ENCODE measurements around the gene THRAP3. TPM values are rescaled to one million over a fixed set of nuclear protein-coding genes. Genes with fewer than 3 reads are reported as not detected.
A peak's percentile ranks its signal among the peaks of the same experiment; 100 is the strongest.

THRAP3 gene
- total RNA-seq, 1 experiment from 2014 or later: 86.8 TPM

- ChIA-PET CTCF (no interaction called here), POLR2A (interaction anchor here (1.4 kb wide), 1 partner anchor 18 kb away, joined by 9 read pairs; the partner anchor contains the start of gene SH3D21)
- Mint-ChIP-seq H3K36me3 (ENCODE audit: insufficient read depth, unreplicated experiment) (peaks cover 6% of the 10 kb centered on the region), H3K4me3 (ENCODE audit: unreplicated experiment) (peak overlapping the region; percentile 66), H3K27ac (ENCODE audit: unreplicated experiment) (no peak overlapping the region), H3K4me1 (ENCODE audit: low read depth, unreplicated experiment) (no peaks in the 10 kb centered on the region), H3K27me3 (ENCODE audit: insufficient read depth, unreplicated experiment) (no peaks in the 10 kb centered on the region), H3K9me3 (ENCODE audit: unreplicated experiment) (no peaks in the 10 kb centered on the region)
- Histone ChIP-seq H3K36me3 (ENCODE audit: control insufficient read depth, insufficient read depth, low read length) (no peaks in the 10 kb centered on the region), H3K9me3 (no peaks in the 10 kb centered on the region), H3K4me3 (ENCODE audit: low read depth, low read length) (peak overlapping the region; percentile 46), H3K27me3 (replicated peaks; ENCODE audit: control insufficient read depth, insufficient read depth, low read length) (no peaks in the 10 kb centered on the region), H3K4me1 (peaks cover 6% of the 10 kb centered on the region; the same call in 1 of the 2 replicates)
- TF ChIP-seq, protein P1, sequence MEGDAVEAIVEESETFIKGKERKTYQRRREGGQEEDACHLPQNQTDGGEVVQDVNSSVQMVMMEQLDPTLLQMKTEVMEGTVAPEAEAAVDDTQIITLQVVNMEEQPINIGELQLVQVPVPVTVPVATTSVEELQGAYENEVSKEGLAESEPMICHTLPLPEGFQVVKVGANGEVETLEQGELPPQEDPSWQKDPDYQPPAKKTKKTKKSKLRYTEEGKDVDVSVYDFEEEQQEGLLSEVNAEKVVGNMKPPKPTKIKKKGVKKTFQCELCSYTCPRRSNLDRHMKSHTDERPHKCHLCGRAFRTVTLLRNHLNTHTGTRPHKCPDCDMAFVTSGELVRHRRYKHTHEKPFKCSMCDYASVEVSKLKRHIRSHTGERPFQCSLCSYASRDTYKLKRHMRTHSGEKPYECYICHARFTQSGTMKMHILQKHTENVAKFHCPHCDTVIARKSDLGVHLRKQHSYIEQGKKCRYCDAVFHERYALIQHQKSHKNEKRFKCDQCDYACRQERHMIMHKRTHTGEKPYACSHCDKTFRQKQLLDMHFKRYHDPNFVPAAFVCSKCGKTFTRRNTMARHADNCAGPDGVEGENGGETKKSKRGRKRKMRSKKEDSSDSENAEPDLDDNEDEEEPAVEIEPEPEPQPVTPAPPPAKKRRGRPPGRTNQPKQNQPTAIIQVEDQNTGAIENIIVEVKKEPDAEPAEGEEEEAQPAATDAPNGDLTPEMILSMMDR (IDR thresholded peaks at IDR 0.05; ENCODE audit: insufficient read depth in 1 of 2, low read depth in 1 of 2, low read length in 1 of 2, severe bottlenecking in 1 of 2, unreplicated experiment in 1 of 2): no peak
- intact Hi-C loops (cut with micrococcal nuclease; ENCODE audit: unreplicated experiment): no loop called here
- no peak for DNase-seq
- no TSS peak for BruUV-seq (replicated peaks)
Measured at GRCh38 chr1:36324353-36324703, 100.1 kb downstream of the THRAP3 start.

- H3K27ac Mint-ChIP-seq (ENCODE audit: unreplicated experiment): no peak overlapping the region
- no peaks in the 10 kb centered on the region for H3K9me3 Mint-ChIP-seq (ENCODE audit: unreplicated experiment)
- Histone ChIP-seq H3K9me3 (no peaks in the 10 kb centered on the region), H3K36me3 (ENCODE audit: control insufficient read depth, insufficient read depth, low read length) (no peaks in the 10 kb centered on the region), H3K4me3 (ENCODE audit: low read depth, low read length) (no peak overlapping the region), H3K27me3 (replicated peaks; ENCODE audit: control insufficient read depth, insufficient read depth, low read length) (no peaks in the 10 kb centered on the region), H3K4me1 (peaks cover 6% of the 10 kb centered on the region; the same call in 1 of the 2 replicates)
- TF ChIP-seq, protein P1 (IDR thresholded peaks at IDR 0.05; ENCODE audit: insufficient read depth in 1 of 2, low read depth in 1 of 2, low read length in 1 of 2, severe bottlenecking in 1 of 2, unreplicated experiment in 1 of 2): no peak
- intact Hi-C loops (cut with micrococcal nuclease; ENCODE audit: unreplicated experiment): no loop called here
- ChIA-PET POLR2A (no interaction called here), CTCF (no interaction called here)
- peaks cover 5% of the 10 kb centered on the region for H3K27me3 Mint-ChIP-seq (ENCODE audit: insufficient read depth, unreplicated experiment)
- no TSS peak for BruUV-seq (replicated peaks)
- H3K4me1 Mint-ChIP-seq (ENCODE audit: low read depth, unreplicated experiment): no peaks in the 10 kb centered on the region
- DNase-seq: no peak
- H3K4me3 Mint-ChIP-seq (ENCODE audit: unreplicated experiment): peak overlapping the region; percentile 37
- peaks cover 3% of the 10 kb centered on the region for H3K36me3 Mint-ChIP-seq (ENCODE audit: insufficient read depth, unreplicated experiment)
Measured at GRCh38 chr1:36326499-36326898, 102.3 kb downstream of the THRAP3 start.

DNA sequence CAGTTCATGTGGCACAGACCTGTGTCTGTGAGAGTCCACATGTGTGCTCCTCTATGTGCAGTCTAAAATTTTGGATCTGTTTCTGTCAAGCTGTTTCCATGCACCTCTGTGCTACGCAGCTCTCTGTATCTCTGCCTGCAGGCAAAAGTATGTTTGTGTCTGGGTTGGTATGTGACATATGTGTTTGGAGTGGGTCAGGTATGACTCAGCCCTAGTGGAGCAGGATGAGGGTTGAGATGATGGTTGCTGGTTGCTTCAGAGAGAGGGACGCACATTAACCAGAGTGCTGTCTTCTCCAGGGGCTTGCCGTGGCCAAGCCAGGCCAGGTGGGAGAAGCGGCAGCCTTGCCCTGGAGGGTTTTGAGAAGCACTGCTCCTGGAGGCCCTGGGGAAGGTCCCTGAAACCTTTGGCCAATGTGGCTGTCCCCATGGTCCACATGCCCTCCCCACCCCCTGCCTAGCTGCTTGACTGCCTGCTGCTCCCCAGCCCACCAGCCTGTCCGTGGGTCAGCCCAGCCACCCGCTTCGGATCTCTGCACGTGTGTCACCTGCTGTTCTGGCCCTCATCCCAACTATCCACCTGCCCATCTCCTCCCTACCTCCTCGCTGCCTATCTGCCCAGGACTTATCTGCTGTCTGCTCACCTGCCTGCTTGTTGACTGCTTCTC, 103.3 kb downstream of the THRAP3 start:
- TF ChIP-seq, protein P1 (IDR thresholded peaks at IDR 0.05; ENCODE audit: insufficient read depth in 1 of 2, low read depth in 1 of 2, low read length in 1 of 2, severe bottlenecking in 1 of 2, unreplicated experiment in 1 of 2): no peak
- Histone ChIP-seq H3K4me3 (ENCODE audit: low read depth, low read length) (no peak overlapping the region), H3K9me3 (no peaks in the 10 kb centered on the region), H3K36me3 (ENCODE audit: control insufficient read depth, insufficient read depth, low read length) (no peaks in the 10 kb centered on the region), H3K27me3 (replicated peaks; ENCODE audit: control insufficient read depth, insufficient read depth, low read length) (no peaks in the 10 kb centered on the region), H3K4me1 (peaks cover 6% of the 10 kb centered on the region; the same call in 1 of the 2 replicates)
- BruUV-seq (replicated peaks): no TSS peak
- no peaks in the 10 kb centered on the region for H3K4me1 Mint-ChIP-seq (ENCODE audit: low read depth, unreplicated experiment)
- no peaks in the 10 kb centered on the region for H3K36me3 Mint-ChIP-seq (ENCODE audit: insufficient read depth, unreplicated experiment)
- ChIA-PET CTCF (no interaction called here), POLR2A (interaction anchor here (0.5 kb wide), 1 partner anchor 45 kb away, joined by 6 read pairs; no protein-coding TSS in a partner anchor)
- no peak for DNase-seq
- no peak overlapping the region for H3K4me3 Mint-ChIP-seq (ENCODE audit: unreplicated experiment)
- intact Hi-C loops (cut with micrococcal nuclease; ENCODE audit: unreplicated experiment): no loop called here
- no peak overlapping the region for H3K27ac Mint-ChIP-seq (ENCODE audit: unreplicated experiment)
- H3K9me3 Mint-ChIP-seq (ENCODE audit: unreplicated experiment): no peaks in the 10 kb centered on the region
- peaks cover 6% of the 10 kb centered on the region for H3K27me3 Mint-ChIP-seq (ENCODE audit: insufficient read depth, unreplicated experiment)

All from Caco-2 (cell line).